ENCODE results near the gene RAC2. TPM values are rescaled to one million over a fixed set of nuclear protein-coding genes. Genes with fewer than 3 reads are reported as not detected.
"Not testable (repeated sequence)": the region's sequence is repeated elsewhere in the genome, so short reads cannot be mapped to it uniquely, and the experiment has no call there.

Gene RAC2
- total RNA-seq, 1 experiment from 2014 or later = 90.5 TPM

GRCh38 chr22:37202001-37202555, 42.0 kb downstream of the RAC2 start:
- H3F3A ChIP-seq (ENCODE audit: insufficient read depth, low read depth) = peaks cover 11% of the 10 kb centered on the region
- H3K79me2 ChIP-seq (ENCODE audit: low read depth) = peaks cover 4% of the 10 kb centered on the region; the same call in 1 of the 2 replicates
- H3K9me3 ChIP-seq (ENCODE audit: insufficient read depth, low read depth) = no peaks in the 10 kb centered on the region
- H3K36me3 ChIP-seq (ENCODE audit: low read depth) = no peaks in the 10 kb centered on the region
- H2AFZ ChIP-seq = no peak overlapping the region
- DNase-seq = no peak
- peaks cover 18% of the 10 kb centered on the region for H3K4me1 ChIP-seq (replicated peaks; ENCODE audit: insufficient read depth)
- H3K9me2 ChIP-seq (ENCODE audit: insufficient read depth) = no peaks in the 10 kb centered on the region
- intact Hi-C loops (cut with micrococcal nuclease; ENCODE audit: unreplicated experiment) = no loop called here
- H3K27ac ChIP-seq = no peak overlapping the region
- BruUV-seq (replicated peaks) = no TSS peak
- ChIA-PET CTCF (interaction anchor here (0.6 kb wide), 1 partner anchor 51 kb away, joined by 3 read pairs; no protein-coding TSS in a partner anchor), POLR2A (ENCODE audit: unreplicated experiment) (no interaction called here)
- no peaks in the 10 kb centered on the region for H3K27me3 ChIP-seq (ENCODE audit: insufficient read depth, low read depth)
- no peak overlapping the region for H3K4me3 ChIP-seq
- no peak overlapping the region for H3K4me2 ChIP-seq
- no peaks in the 10 kb centered on the region for H4K20me1 ChIP-seq (ENCODE audit: insufficient read depth)
- TF ChIP-seq, protein P1, sequence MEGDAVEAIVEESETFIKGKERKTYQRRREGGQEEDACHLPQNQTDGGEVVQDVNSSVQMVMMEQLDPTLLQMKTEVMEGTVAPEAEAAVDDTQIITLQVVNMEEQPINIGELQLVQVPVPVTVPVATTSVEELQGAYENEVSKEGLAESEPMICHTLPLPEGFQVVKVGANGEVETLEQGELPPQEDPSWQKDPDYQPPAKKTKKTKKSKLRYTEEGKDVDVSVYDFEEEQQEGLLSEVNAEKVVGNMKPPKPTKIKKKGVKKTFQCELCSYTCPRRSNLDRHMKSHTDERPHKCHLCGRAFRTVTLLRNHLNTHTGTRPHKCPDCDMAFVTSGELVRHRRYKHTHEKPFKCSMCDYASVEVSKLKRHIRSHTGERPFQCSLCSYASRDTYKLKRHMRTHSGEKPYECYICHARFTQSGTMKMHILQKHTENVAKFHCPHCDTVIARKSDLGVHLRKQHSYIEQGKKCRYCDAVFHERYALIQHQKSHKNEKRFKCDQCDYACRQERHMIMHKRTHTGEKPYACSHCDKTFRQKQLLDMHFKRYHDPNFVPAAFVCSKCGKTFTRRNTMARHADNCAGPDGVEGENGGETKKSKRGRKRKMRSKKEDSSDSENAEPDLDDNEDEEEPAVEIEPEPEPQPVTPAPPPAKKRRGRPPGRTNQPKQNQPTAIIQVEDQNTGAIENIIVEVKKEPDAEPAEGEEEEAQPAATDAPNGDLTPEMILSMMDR (conservative IDR thresholded peaks at IDR 0.05) = no peak
- TF ChIP-seq EZH2 (IDR thresholded peaks at IDR 0.05; ENCODE audit: low read depth) = no peak

DNA sequence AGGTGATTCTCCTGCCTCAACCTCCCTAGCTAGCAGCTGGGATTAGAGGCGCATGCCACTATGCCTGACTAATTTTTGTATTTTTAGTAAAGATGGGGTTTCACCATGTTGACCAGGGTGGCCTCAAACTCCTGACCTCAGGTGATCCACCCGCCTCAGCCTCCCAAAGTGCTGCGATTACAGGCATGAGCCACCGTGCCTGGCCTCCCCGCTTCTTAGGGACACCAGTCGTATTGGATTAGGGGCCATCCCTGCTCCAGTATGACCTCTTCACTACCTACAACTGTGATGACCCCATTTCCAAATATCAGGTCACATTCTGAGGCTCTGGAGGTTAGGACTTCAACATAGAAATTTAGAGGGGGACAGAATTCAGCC, 42.6 kb downstream of the RAC2 start:
- H3K79me2 ChIP-seq (ENCODE audit: low read depth); H3K9me3 ChIP-seq (ENCODE audit: insufficient read depth, low read depth); intact Hi-C loops (cut with micrococcal nuclease; ENCODE audit: unreplicated experiment); H3K9me2 ChIP-seq (ENCODE audit: insufficient read depth); POLR2A ChIA-PET (ENCODE audit: unreplicated experiment); H3K27ac ChIP-seq; H3K4me2 ChIP-seq; BruUV-seq (replicated peaks); H3K4me3 ChIP-seq; DNase-seq; H3K27me3 ChIP-seq (ENCODE audit: insufficient read depth, low read depth); H3K36me3 ChIP-seq (ENCODE audit: low read depth); H2AFZ ChIP-seq; H4K20me1 ChIP-seq (ENCODE audit: insufficient read depth): not testable (repeated sequence)
- Histone ChIP-seq H3F3A (ENCODE audit: insufficient read depth, low read depth) (peaks cover 18% of the 10 kb centered on the region), H3K4me1 (replicated peaks; ENCODE audit: insufficient read depth) (peaks cover 25% of the 10 kb centered on the region)
- CTCF ChIA-PET = interaction anchor here (0.7 to 0.8 kb wide), 3 partner anchors 30 to 851 kb away, joined by 3 to 4 read pairs (median 3); no protein-coding TSS in a partner anchor

- H3K27me3 ChIP-seq (ENCODE audit: insufficient read depth, low read depth) = no peaks in the 10 kb centered on the region
- DNase-seq = peak in 1 of 2 experiments; percentile 55
- CTCF ChIA-PET = interaction anchor here (0.6 to 1.4 kb wide), 16 partner anchors 13 to 653 kb away, joined by 3 to 13 read pairs (median 4); no protein-coding TSS in a partner anchor
- intact Hi-C loops (cut with micrococcal nuclease; ENCODE audit: unreplicated experiment) = loop anchor here (1.0 to 10.0 kb wide), 9 partner anchors 42 to 867 kb away; no protein-coding TSS in a partner anchor
- H3K36me3 ChIP-seq (ENCODE audit: low read depth) = no peaks in the 10 kb centered on the region
- no peaks in the 10 kb centered on the region for H4K20me1 ChIP-seq (ENCODE audit: insufficient read depth)
- H3K9me2 ChIP-seq (ENCODE audit: insufficient read depth) = no peaks in the 10 kb centered on the region
- H3K27ac ChIP-seq = peak overlapping the region; percentile 35; the same call in 1 of the 2 replicates
- peaks cover 30% of the 10 kb centered on the region for H3F3A ChIP-seq (ENCODE audit: insufficient read depth, low read depth)
- POLR2A ChIA-PET (ENCODE audit: unreplicated experiment) = interaction anchor here (0.6 to 1.3 kb wide), 5 partner anchors 29 to 424 kb away, joined by 3 to 21 read pairs (median 5); partner anchors contain the start of genes IFT27 and RAC2
- TF ChIP-seq, protein P1 (conservative IDR thresholded peaks at IDR 0.05) = peak; percentile 49; the same call in 1 of the 2 replicates
- TF ChIP-seq EZH2 (IDR thresholded peaks at IDR 0.05; ENCODE audit: low read depth) = no peak
- H3K4me3 ChIP-seq = peak overlapping the region; percentile 57
- H3K4me1 ChIP-seq (replicated peaks; ENCODE audit: insufficient read depth) = peaks cover 42% of the 10 kb centered on the region
- H3K4me2 ChIP-seq = peak overlapping the region; percentile 96
- H3K79me2 ChIP-seq (ENCODE audit: low read depth) = peaks cover 20% of the 10 kb centered on the region; the same call in 1 of the 2 replicates
- H3K9me3 ChIP-seq (ENCODE audit: insufficient read depth, low read depth) = no peaks in the 10 kb centered on the region
- BruUV-seq (replicated peaks) = no TSS peak
- peak overlapping the region; percentile 94 for H2AFZ ChIP-seq
Observed at GRCh38 chr22:37199760-37200108, 44.3 kb downstream of the RAC2 start.
